ENCODE data around the gene PDE3A.

Gene PDE3A

GRCh38 chr12:20463913-20464524 is 95.7 kb downstream of the PDE3A start:
- no peaks in the 10 kb centered on the region for H3K36me3 ChIP-seq (ENCODE audit: control insufficient read depth, low read depth, low read length)
- H3K4me3 ChIP-seq (ENCODE audit: low read length): no peak overlapping the region
- no peak overlapping the region for H3K9ac ChIP-seq (ENCODE audit: low read length)
- peaks cover 9% of the 10 kb centered on the region for H3K4me1 ChIP-seq (ENCODE audit: control insufficient read depth, low read depth, low read length)
- H3K27ac ChIP-seq (ENCODE audit: low read length): no peak overlapping the region
- H3K9me3 ChIP-seq (ENCODE audit: control insufficient read depth, low read depth, low read length): no peaks in the 10 kb centered on the region
- no peaks in the 10 kb centered on the region for H3K27me3 ChIP-seq (ENCODE audit: control insufficient read depth, insufficient read depth, low read length)

- H3K4me3 ChIP-seq (ENCODE audit: low read length): no peak overlapping the region
- no peaks in the 10 kb centered on the region for H3K4me1 ChIP-seq (ENCODE audit: control insufficient read depth, low read depth, low read length)
- no peaks in the 10 kb centered on the region for H3K9me3 ChIP-seq (ENCODE audit: control insufficient read depth, low read depth, low read length)
- H3K9ac ChIP-seq (ENCODE audit: low read length): no peak overlapping the region
- no peaks in the 10 kb centered on the region for H3K36me3 ChIP-seq (ENCODE audit: control insufficient read depth, low read depth, low read length)
- no peaks in the 10 kb centered on the region for H3K27me3 ChIP-seq (ENCODE audit: control insufficient read depth, insufficient read depth, low read length)
- H3K27ac ChIP-seq (ENCODE audit: low read length): no peak overlapping the region
Observed at GRCh38 chr12:20469300-20469699, 101.0 kb downstream of the PDE3A start.

- no peak overlapping the region for H3K4me3 ChIP-seq (ENCODE audit: low read length)
- no peaks in the 10 kb centered on the region for H3K4me1 ChIP-seq (ENCODE audit: control insufficient read depth, low read depth, low read length)
- H3K27ac ChIP-seq (ENCODE audit: low read length): no peak overlapping the region
Observed at GRCh38 chr12:20469756-20470155, 101.4 kb downstream of the PDE3A start.

DNA sequence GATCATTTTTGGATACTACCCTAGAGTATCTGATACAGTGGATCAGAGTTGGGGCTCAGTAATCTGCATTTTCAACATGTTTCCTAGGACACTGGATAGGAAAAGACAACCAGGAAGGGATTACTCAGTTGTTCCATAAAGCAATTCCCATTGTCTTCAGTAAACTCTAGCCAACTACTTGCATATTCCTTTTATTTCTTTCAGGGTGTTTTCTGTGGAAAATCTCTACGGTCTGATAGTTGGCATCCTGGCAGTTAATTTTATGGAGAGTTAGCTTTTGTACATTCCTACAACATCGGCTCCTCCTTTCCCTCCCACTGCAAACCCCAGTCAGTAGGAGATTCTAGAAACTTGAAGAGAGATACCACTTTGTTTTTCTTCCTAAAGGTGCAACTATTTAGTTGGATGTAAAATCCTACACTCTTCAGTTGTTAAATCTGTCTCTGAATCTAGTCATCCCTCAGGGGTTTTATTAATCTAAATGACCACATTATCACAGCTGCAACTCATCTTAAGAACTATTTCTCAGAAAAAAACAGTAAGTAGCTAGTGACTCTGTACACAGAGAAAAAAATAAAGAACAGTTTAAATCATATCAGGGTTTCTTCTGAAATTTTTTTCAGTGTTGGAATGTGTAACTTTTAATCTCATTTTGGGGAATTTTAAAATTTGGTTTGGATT is 103.9 kb downstream of the PDE3A start:
- no peak overlapping the region for H3K27ac ChIP-seq (ENCODE audit: low read length)
- H3K9me3 ChIP-seq (ENCODE audit: control insufficient read depth, low read depth, low read length): no peaks in the 10 kb centered on the region
- no peaks in the 10 kb centered on the region for H3K4me1 ChIP-seq (ENCODE audit: control insufficient read depth, low read depth, low read length)
- H3K9ac ChIP-seq (ENCODE audit: low read length): no peak overlapping the region
- no peaks in the 10 kb centered on the region for H3K27me3 ChIP-seq (ENCODE audit: control insufficient read depth, insufficient read depth, low read length)
- no peak overlapping the region for H3K4me3 ChIP-seq (ENCODE audit: low read length)
- H3K36me3 ChIP-seq (ENCODE audit: control insufficient read depth, low read depth, low read length): no peaks in the 10 kb centered on the region

More at GRCh38 chr12:20469756-20470155, 101.4 kb downstream of the PDE3A start:
- H3K9me3 ChIP-seq (ENCODE audit: control insufficient read depth, low read depth, low read length): no peaks in the 10 kb centered on the region
- no peaks in the 10 kb centered on the region for H3K36me3 ChIP-seq (ENCODE audit: control insufficient read depth, low read depth, low read length)
- H3K27me3 ChIP-seq (ENCODE audit: control insufficient read depth, insufficient read depth, low read length): no peaks in the 10 kb centered on the region
- H3K9ac ChIP-seq (ENCODE audit: low read length): no peak overlapping the region

- H3K27me3 ChIP-seq (ENCODE audit: control insufficient read depth, insufficient read depth, low read length): no peaks in the 10 kb centered on the region
- H3K9ac ChIP-seq (ENCODE audit: low read length): no peak overlapping the region
- no peaks in the 10 kb centered on the region for H3K9me3 ChIP-seq (ENCODE audit: control insufficient read depth, low read depth, low read length)
- no peak overlapping the region for H3K27ac ChIP-seq (ENCODE audit: low read length)
- H3K4me3 ChIP-seq (ENCODE audit: low read length): no peak overlapping the region
- H3K4me1 ChIP-seq (ENCODE audit: control insufficient read depth, low read depth, low read length): no peaks in the 10 kb centered on the region
- H3K36me3 ChIP-seq (ENCODE audit: control insufficient read depth, low read depth, low read length): no peaks in the 10 kb centered on the region
Observed at GRCh38 chr12:20473133-20473532, 104.8 kb downstream of the PDE3A start.

GRCh38 chr12:20474016-20474415 is 105.7 kb downstream of the PDE3A start:
- Histone ChIP-seq H3K36me3 (ENCODE audit: control insufficient read depth, low read depth, low read length) (no peaks in the 10 kb centered on the region), H3K9me3 (ENCODE audit: control insufficient read depth, low read depth, low read length) (no peaks in the 10 kb centered on the region), H3K27ac (ENCODE audit: low read length) (no peak overlapping the region), H3K27me3 (ENCODE audit: control insufficient read depth, insufficient read depth, low read length) (no peaks in the 10 kb centered on the region), H3K9ac (ENCODE audit: low read length) (no peak overlapping the region), H3K4me1 (ENCODE audit: control insufficient read depth, low read depth, low read length) (no peaks in the 10 kb centered on the region), H3K4me3 (ENCODE audit: low read length) (no peak overlapping the region)

DNA sequence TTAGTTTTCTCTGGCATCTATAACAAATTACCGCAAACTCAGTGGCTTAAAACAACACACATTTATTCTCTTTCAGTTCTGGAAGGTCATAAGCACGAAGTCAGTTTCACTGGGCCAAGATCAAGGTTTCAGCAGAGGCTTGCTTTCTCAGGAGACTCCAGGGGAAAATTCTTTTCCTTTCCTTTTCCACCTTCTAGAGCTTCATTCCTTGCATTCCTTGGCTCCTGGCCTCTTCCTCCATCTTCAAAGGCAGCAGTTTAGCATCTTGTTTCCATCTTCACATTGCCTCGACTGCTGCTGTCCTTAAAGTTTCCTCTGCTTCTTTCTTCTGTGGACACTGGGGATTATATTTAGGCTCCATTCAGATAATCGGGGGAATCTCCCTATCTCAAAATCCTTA is 106.1 kb downstream of the PDE3A start:
- Histone ChIP-seq H3K36me3 (ENCODE audit: control insufficient read depth, low read depth, low read length) (no peaks in the 10 kb centered on the region), H3K27ac (ENCODE audit: low read length) (no peak overlapping the region), H3K4me1 (ENCODE audit: control insufficient read depth, low read depth, low read length) (no peaks in the 10 kb centered on the region), H3K4me3 (ENCODE audit: low read length) (no peak overlapping the region), H3K9me3 (ENCODE audit: control insufficient read depth, low read depth, low read length) (no peaks in the 10 kb centered on the region), H3K27me3 (ENCODE audit: control insufficient read depth, insufficient read depth, low read length) (no peaks in the 10 kb centered on the region), H3K9ac (ENCODE audit: low read length) (no peak overlapping the region)

GRCh38 chr12:20475542-20475941 is 107.2 kb downstream of the PDE3A start:
- Histone ChIP-seq H3K36me3 (ENCODE audit: control insufficient read depth, low read depth, low read length) (no peaks in the 10 kb centered on the region), H3K4me1 (ENCODE audit: control insufficient read depth, low read depth, low read length) (no peaks in the 10 kb centered on the region), H3K27ac (ENCODE audit: low read length) (no peak overlapping the region), H3K27me3 (ENCODE audit: control insufficient read depth, insufficient read depth, low read length) (no peaks in the 10 kb centered on the region), H3K9me3 (ENCODE audit: control insufficient read depth, low read depth, low read length) (no peaks in the 10 kb centered on the region), H3K9ac (ENCODE audit: low read length) (no peak overlapping the region), H3K4me3 (ENCODE audit: low read length) (no peak overlapping the region)

- Histone ChIP-seq H3K9me3 (ENCODE audit: control insufficient read depth, low read depth, low read length) (no peaks in the 10 kb centered on the region), H3K27ac (ENCODE audit: low read length) (no peak overlapping the region), H3K27me3 (ENCODE audit: control insufficient read depth, insufficient read depth, low read length) (no peaks in the 10 kb centered on the region), H3K36me3 (ENCODE audit: control insufficient read depth, low read depth, low read length) (no peaks in the 10 kb centered on the region), H3K4me1 (ENCODE audit: control insufficient read depth, low read depth, low read length) (no peaks in the 10 kb centered on the region), H3K4me3 (ENCODE audit: low read length) (no peak overlapping the region), H3K9ac (ENCODE audit: low read length) (no peak overlapping the region)
Observed at GRCh38 chr12:20476551-20476950, 108.2 kb downstream of the PDE3A start.

- no peaks in the 10 kb centered on the region for H3K4me1 ChIP-seq (ENCODE audit: control insufficient read depth, low read depth, low read length)
- no peak overlapping the region for H3K9ac ChIP-seq (ENCODE audit: low read length)
- H3K4me3 ChIP-seq (ENCODE audit: low read length): no peak overlapping the region
- H3K27ac ChIP-seq (ENCODE audit: low read length): no peak overlapping the region
- H3K27me3 ChIP-seq (ENCODE audit: control insufficient read depth, insufficient read depth, low read length): no peaks in the 10 kb centered on the region
- H3K36me3 ChIP-seq (ENCODE audit: control insufficient read depth, low read depth, low read length): no peaks in the 10 kb centered on the region
- H3K9me3 ChIP-seq (ENCODE audit: control insufficient read depth, low read depth, low read length): no peaks in the 10 kb centered on the region
Observed at GRCh38 chr12:20477255-20477654, 108.9 kb downstream of the PDE3A start.

DNA sequence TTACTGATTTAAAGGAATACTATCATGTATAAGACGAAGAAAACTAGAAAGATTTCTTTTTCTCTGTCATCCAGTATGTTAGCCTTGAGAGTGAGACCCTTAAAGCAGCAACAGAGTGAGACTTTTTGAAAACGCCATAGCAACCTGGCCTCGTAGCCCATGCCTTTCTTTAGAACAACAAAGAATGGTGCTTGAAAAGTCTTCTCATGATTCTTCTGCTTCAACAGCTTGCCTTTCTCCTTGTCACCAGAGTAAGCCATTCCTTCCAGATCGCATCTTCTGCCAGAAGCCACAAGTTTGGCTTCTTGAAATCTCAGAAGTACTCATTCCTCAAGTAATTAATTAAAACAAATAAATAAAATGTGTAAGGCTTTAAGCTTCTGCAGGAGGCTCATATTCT is 109.3 kb downstream of the PDE3A start:
- Histone ChIP-seq H3K27me3 (ENCODE audit: control insufficient read depth, insufficient read depth, low read length) (no peaks in the 10 kb centered on the region), H3K9me3 (ENCODE audit: control insufficient read depth, low read depth, low read length) (no peaks in the 10 kb centered on the region), H3K4me3 (ENCODE audit: low read length) (no peak overlapping the region), H3K36me3 (ENCODE audit: control insufficient read depth, low read depth, low read length) (no peaks in the 10 kb centered on the region), H3K4me1 (ENCODE audit: control insufficient read depth, low read depth, low read length) (no peaks in the 10 kb centered on the region), H3K27ac (ENCODE audit: low read length) (no peak overlapping the region), H3K9ac (ENCODE audit: low read length) (no peak overlapping the region)

- Histone ChIP-seq H3K27me3 (ENCODE audit: control insufficient read depth, insufficient read depth, low read length) (no peaks in the 10 kb centered on the region), H3K36me3 (ENCODE audit: control insufficient read depth, low read depth, low read length) (no peaks in the 10 kb centered on the region), H3K9me3 (ENCODE audit: control insufficient read depth, low read depth, low read length) (no peaks in the 10 kb centered on the region), H3K4me1 (ENCODE audit: control insufficient read depth, low read depth, low read length) (no peaks in the 10 kb centered on the region), H3K4me3 (ENCODE audit: low read length) (no peak overlapping the region), H3K27ac (ENCODE audit: low read length) (no peak overlapping the region), H3K9ac (ENCODE audit: low read length) (no peak overlapping the region)
Observed at GRCh38 chr12:20482491-20483054, 114.2 kb downstream of the PDE3A start.
